GM12878 (cell line): Measurements from ENCODE around the gene CDH4. TPM values are rescaled to one million over a fixed set of nuclear protein-coding genes. Genes with fewer than 3 reads are reported as not detected.

Source experiments
- ATAC-seq: fragments of 200-7000 bp; cut with Tn5 transposase; 3 replicates; pipeline ENCODE4 v1.9.1; 2020; ENCODE audit warnings: mild to moderate bottlenecking, moderate library complexity
- BruUV-seq: library from RNA; stranded (reverse); fragments of 400-500 nt; replicated peaks from 2 replicates; lab custom pipeline; 2021; lab: Mats Ljungman, UMichigan
- CTCF ChIA-PET: fragments of 300-600 bp; sonication (Branson Sonifier 250); formaldehyde crosslinking; extraction: SDS; loops from one replicate; lab custom pipeline; 2021; ENCODE audit warnings: inconsistent platforms; lab: Yijun Ruan, JAX
- POLR2A ChIA-PET: fragments of 350-600 bp; formaldehyde crosslinking; extraction: SDS; loops from one replicate; lab custom pipeline; 2021; ENCODE audit warnings: inconsistent platforms; lab: Charles Lee
- RAD21 ChIA-PET: fragments of 300-600 bp; sonication (Branson Sonifier 250); formaldehyde crosslinking; loops from one replicate; lab custom pipeline; 2023; ENCODE audit warnings: antibody characterized with exemption; ENCODE audit not compliant: unreplicated experiment; lab: Charles Lee
- SMC1A ChIA-PET: fragments of 300-600 bp; sonication (Branson Sonifier 250); formaldehyde crosslinking; loops from one replicate; lab custom pipeline; 2023; ENCODE audit not compliant: unreplicated experiment, uncharacterized antibody; lab: Charles Lee
- DNase-seq: peaks from one replicate; pipeline ENCODE4 v3.0.0-alpha.2; 2011; ENCODE audit warnings: low read depth, low spot score
- FAIRE-seq: peaks from 3 replicates; lab custom pipeline; 2011; peaks lifted over from hg19 to GRCh38; lab: Jason Lieb, UNC
- H2AFZ ChIP-seq: 2 replicates; pipeline ENCODE4 v1.6.0; 2011; ENCODE audit warnings: low read depth, low read length, control low read depth; ENCODE audit not compliant: control insufficient read depth
- H3K27ac ChIP-seq: 2 replicates; pipeline ENCODE4 v1.5.1; 2011; ENCODE audit warnings: control low read depth; ENCODE audit not compliant: control insufficient read depth, insufficient read depth
- H3K27me3 ChIP-seq, 2 experiments: replicated peaks in 1 of 2; 2 replicates each; pipeline versions ENCODE4 v1.6.0 to v1.6.1; 2011; ENCODE audit warnings: low read length in 1 of 2; ENCODE audit not compliant: control insufficient read depth in 2 of 2, insufficient read depth in 2 of 2
- H3K36me3 ChIP-seq, 2 experiments: 2 replicates each; pipeline ENCODE4 v1.5.1; 2011; ENCODE audit warnings: low read length in 1 of 2; ENCODE audit not compliant: control insufficient read depth in 2 of 2, insufficient read depth in 2 of 2
- H3K4me1 ChIP-seq: 2 replicates; pipeline ENCODE4 v1.6.1; 2011; ENCODE audit warnings: mild to moderate bottlenecking, low read length, moderate library complexity, mixed read lengths; ENCODE audit not compliant: control insufficient read depth, insufficient read depth
- H3K4me2 ChIP-seq: 2 replicates; pipeline ENCODE4 v1.6.0; 2011; ENCODE audit warnings: control low read depth; ENCODE audit not compliant: control insufficient read depth, insufficient read depth
- H3K4me3 ChIP-seq: fragments of 200-600 bp; sonication (generic); 2 replicates; pipeline ENCODE4 v1.5.1; 2016
- H3K79me2 ChIP-seq: 2 replicates; pipeline ENCODE4 v1.6.0; 2011; ENCODE audit warnings: low read length; ENCODE audit not compliant: control insufficient read depth, insufficient read depth
- H3K9ac ChIP-seq: 2 replicates; pipeline ENCODE4 v1.8.0; 2011; ENCODE audit warnings: low read length, control low read depth, mixed read lengths; ENCODE audit not compliant: control insufficient read depth, insufficient read depth
- H3K9me3 ChIP-seq: replicated peaks from 3 replicates; pipeline ENCODE4 v1.5.1; 2011; ENCODE audit warnings: mild to moderate bottlenecking, low read length; ENCODE audit not compliant: control insufficient read depth, insufficient read depth
- H4K20me1 ChIP-seq: 2 replicates; pipeline ENCODE4 v1.6.0; 2011; ENCODE audit not compliant: control insufficient read depth, insufficient read depth
- ATF2 ChIP-seq: IDR thresholded peaks from 2 replicates; pipeline ENCODE4 v1.6.1; 2012; ENCODE audit warnings: low read length, inconsistent platforms
- BACH1 ChIP-seq: fragments of 450-650 bp; IDR thresholded peaks from 2 replicates; pipeline ENCODE4 v1.6.1; 2017; ENCODE audit warnings: mild to moderate bottlenecking, borderline replicate concordance
- CREM ChIP-seq: IDR thresholded peaks from 2 replicates; pipeline ENCODE4 v1.6.1; 2014; ENCODE audit warnings: antibody characterized with exemption, low read depth
- HDAC6 ChIP-seq: fragments of 200-600 bp; sonication (generic); IDR thresholded peaks from one replicate; pipeline ENCODE4 v1.8.0; 2017; ENCODE audit warnings: antibody characterized with exemption; ENCODE audit not compliant: unreplicated experiment
- NR2F1 ChIP-seq: fragments of 450-650 bp; conservative IDR thresholded peaks from 2 replicates; pipeline ENCODE4 v1.6.1; 2017; ENCODE audit warnings: mild to moderate bottlenecking
- RFX5 ChIP-seq: IDR thresholded peaks from 2 replicates; pipeline ENCODE4 v1.6.1; 2011; ENCODE audit warnings: low read depth, low read length, improper control_type of control experiment
- SKIL ChIP-seq: fragments of 450-650 bp; IDR thresholded peaks from 2 replicates; pipeline ENCODE4 v1.6.1; 2017; ENCODE audit warnings: mild to moderate bottlenecking, low read depth, inconsistent platforms; ENCODE audit not compliant: poor library complexity, severe bottlenecking
- ZSCAN29 ChIP-seq: fragments of 450-650 bp; IDR thresholded peaks from 2 replicates; pipeline ENCODE4 v1.6.1; 2017; ENCODE audit warnings: mild to moderate bottlenecking, moderate library complexity
- WGBS: methylation state at CpG from one replicate; pipeline ENCODE4 v1.1.6; 2016; ENCODE audit warnings: low lambda C conversion rate; ENCODE audit not compliant: insufficient replicate concordance, insufficient coverage; ENCODE audit errors: missing lambda C conversion rate; 5-methylcytosine and 5-hydroxymethylcytosine counted together
- in situ Hi-C: fragments of 300-500 bp; cut with MboI; formaldehyde crosslinking; loops from 9 replicates; pipeline ENCODE4 v1.14.3; 2018; ENCODE audit warnings: mixed read lengths
- intact Hi-C: fragments of 100-400 bp; cut with micrococcal nuclease; formaldehyde crosslinking; loops from one replicate; pipeline ENCODE4 v1.14.2; 2022; ENCODE audit not compliant: unreplicated experiment
- polyA plus RNA-seq, 11 experiments: library from polyadenylated mRNA; depleted of rRNA in 4 of 11; unstranded in 6 of 11; stranded (reverse) in 5 of 11; fragments of >200 nt; fragmentation: Nextera tagmentation in 4 of 11; fragmentation: Illumina TruSeq in 1 of 11; extraction: Ambion mirVana in 4 of 11; extraction: Trizol in 1 of 11; gene quantifications; 1 replicate in 1 of 11; 2 replicates in 10 of 11; pipeline versions ENCODE4 v1.2.1 to v1.2.3, GENCODE V29; 2011 to 2016; ENCODE audit warnings: inconsistent platforms in 2 of 11, missing spikeins in 2 of 11, low read depth in 1 of 11
- total RNA-seq, 4 experiments: library from RNA; depleted of rRNA in 3 of 4; stranded (reverse); fragments of >200 nt in 3 of 4; fragmentation: Illumina TruSeq in 1 of 4; extraction: Trizol in 1 of 4; gene quantifications; 2 replicates each; pipeline versions ENCODE4 v1.2.1 to v1.2.3, GENCODE V29; 2013 to 2021
- TF ChIP-seq, protein P1 (sequence below): IDR thresholded peaks from 2 replicates; pipeline ENCODE4 v1.6.1; 2011; ENCODE audit warnings: low read depth, low read length, improper control_type of control experiment, borderline replicate concordance
- TF ChIP-seq, protein P2 (sequence below): fragments of 450-650 bp; IDR thresholded peaks from 2 replicates; pipeline ENCODE4 v1.6.1; 2016; ENCODE audit warnings: mild to moderate bottlenecking

The CDH4 gene
- total and polyA plus RNA-seq, 10 of the 15 experiments (the other 5 are each of a cell fraction or from before 2014, with no cell fraction given): not detected

DNA sequence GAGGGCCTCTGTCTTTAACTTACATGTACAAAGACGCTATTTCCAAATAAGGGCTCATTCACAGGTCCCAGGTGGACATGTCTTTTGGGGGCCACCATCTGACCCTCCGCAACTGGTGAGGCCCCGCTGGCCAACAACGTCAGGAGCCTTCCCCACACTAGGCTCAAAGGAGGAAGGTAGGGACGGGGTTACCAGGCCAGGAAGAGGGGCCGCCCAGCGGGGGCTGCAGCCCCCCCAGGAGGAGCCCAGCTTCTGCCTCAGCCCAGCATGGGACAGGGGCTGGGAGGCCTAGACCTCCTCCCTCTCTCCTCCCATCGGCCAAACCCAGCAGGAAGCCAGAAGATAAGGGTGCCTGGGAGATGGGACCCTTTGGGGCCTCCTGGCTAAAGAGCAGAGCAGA lies 670.9 kb downstream of the CDH4 start:
- BruUV-seq: no TSS peak
- H3K79me2 ChIP-seq: no peaks in the 10 kb centered on the region
- no peak overlapping the region for H3K9ac ChIP-seq
- in situ Hi-C loops (no loop called here), intact Hi-C loops (no loop called here)
- WGBS: 47% methylated on average over 7 of the region's 8 CpGs
- DNase-seq (no peak), ATAC-seq (no peak)
- ChIA-PET SMC1A (no interaction called here), POLR2A (no interaction called here), CTCF (interaction anchor here (1.8 kb wide), 1 partner anchor 10 kb away, joined by 5 read pairs; no protein-coding TSS in a partner anchor)
- no peaks in the 10 kb centered on the region; a peak in 1 of 4 replicates for H3K27me3 ChIP-seq
- H3K4me1 ChIP-seq: no peaks in the 10 kb centered on the region
- H4K20me1 ChIP-seq: no peaks in the 10 kb centered on the region
- H2AFZ ChIP-seq: no peak overlapping the region
- H3K36me3 ChIP-seq: no peaks in the 10 kb centered on the region
- H3K27ac ChIP-seq: no peak overlapping the region
- no peak for TF ChIP-seq HDAC6
- TF ChIP-seq, all 136 proteins: peak for 0
- Histone ChIP-seq H3K4me3 (no peak overlapping the region), H3K4me2 (no peak overlapping the region), H3K9me3 (no peaks in the 10 kb centered on the region; the same call in 2 of the 3 replicates)
- RAD21 ChIA-PET: no interaction called here
- no peak for FAIRE-seq

DNA sequence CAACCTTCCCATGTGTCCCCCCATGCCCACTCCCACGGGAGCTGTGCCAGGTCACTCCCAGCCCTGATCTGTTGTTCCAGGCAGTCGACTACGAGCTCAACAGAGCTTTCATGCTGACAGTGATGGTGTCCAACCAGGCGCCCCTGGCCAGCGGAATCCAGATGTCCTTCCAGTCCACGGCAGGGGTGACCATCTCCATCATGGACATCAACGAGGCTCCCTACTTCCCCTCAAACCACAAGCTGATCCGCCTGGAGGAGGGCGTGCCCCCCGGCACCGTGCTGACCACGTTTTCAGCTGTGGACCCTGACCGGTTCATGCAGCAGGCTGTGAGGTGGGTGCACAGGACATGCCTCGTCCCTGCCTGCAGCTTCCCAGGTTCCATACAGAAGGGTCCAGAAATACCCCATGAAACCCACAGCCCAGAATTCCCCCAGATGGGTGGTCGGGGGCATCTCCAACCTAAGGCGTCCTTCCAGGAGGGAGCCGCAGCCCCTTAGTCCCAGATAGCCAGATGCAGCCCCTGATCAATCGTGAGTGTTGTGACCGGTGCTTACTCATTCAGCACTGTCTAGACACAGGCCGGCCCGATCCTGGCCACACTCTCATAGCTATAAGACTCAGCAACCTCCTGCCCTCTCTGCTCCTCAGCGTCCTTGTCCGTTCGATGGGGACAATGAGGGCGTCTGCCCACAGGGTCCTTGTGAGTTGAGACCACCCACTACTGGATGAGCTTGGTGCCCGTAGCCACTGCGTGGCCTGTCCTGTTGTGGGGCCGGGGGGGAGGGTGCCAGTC lies 671.5 kb downstream of the CDH4 start:
- H3K9ac ChIP-seq: no peak overlapping the region
- no peaks in the 10 kb centered on the region for H3K4me1 ChIP-seq
- ChIA-PET SMC1A (no interaction called here), CTCF (interaction anchor here (1.8 kb wide), 1 partner anchor 10 kb away, joined by 5 read pairs; no protein-coding TSS in a partner anchor), POLR2A (no interaction called here), RAD21 (no interaction called here)
- H4K20me1 ChIP-seq: no peaks in the 10 kb centered on the region
- H3K36me3 ChIP-seq: no peaks in the 10 kb centered on the region
- no peak for ATAC-seq
- WGBS: 67% methylated on average over 28 of the region's 28 CpGs
- no peak overlapping the region for H2AFZ ChIP-seq
- H3K79me2 ChIP-seq: no peaks in the 10 kb centered on the region
- intact Hi-C loops: no loop called here
- H3K27me3 ChIP-seq: no peaks in the 10 kb centered on the region; a peak in 1 of 4 replicates
- no peak overlapping the region for H3K27ac ChIP-seq
- no peak overlapping the region for H3K4me2 ChIP-seq
- no TSS peak for BruUV-seq
- no peak for FAIRE-seq
- in situ Hi-C loops: no loop called here
- no peak for DNase-seq
- H3K4me3 ChIP-seq: no peak overlapping the region
- H3K9me3 ChIP-seq: no peaks in the 10 kb centered on the region; the same call in 2 of the 3 replicates
- TF ChIP-seq CREM (no peak), HDAC6 (no peak), ATF2 (no peak), BACH1 (no peak), RFX5 (no peak), ZSCAN29 (no peak), SKIL (no peak), NR2F1 (no peak)
- TF ChIP-seq, protein P1, sequence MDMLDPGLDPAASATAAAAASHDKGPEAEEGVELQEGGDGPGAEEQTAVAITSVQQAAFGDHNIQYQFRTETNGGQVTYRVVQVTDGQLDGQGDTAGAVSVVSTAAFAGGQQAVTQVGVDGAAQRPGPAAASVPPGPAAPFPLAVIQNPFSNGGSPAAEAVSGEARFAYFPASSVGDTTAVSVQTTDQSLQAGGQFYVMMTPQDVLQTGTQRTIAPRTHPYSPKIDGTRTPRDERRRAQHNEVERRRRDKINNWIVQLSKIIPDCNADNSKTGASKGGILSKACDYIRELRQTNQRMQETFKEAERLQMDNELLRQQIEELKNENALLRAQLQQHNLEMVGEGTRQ: no peak
- TF ChIP-seq, protein P2, sequence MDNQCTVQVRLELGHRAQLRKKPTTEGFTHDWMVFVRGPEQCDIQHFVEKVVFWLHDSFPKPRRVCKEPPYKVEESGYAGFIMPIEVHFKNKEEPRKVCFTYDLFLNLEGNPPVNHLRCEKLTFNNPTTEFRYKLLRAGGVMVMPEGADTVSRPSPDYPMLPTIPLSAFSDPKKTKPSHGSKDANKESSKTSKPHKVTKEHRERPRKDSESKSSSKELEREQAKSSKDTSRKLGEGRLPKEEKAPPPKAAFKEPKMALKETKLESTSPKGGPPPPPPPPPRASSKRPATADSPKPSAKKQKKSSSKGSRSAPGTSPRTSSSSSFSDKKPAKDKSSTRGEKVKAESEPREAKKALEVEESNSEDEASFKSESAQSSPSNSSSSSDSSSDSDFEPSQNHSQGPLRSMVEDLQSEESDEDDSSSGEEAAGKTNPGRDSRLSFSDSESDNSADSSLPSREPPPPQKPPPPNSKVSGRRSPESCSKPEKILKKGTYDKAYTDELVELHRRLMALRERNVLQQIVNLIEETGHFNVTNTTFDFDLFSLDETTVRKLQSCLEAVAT: no peak
